Measurements from ENCODE around the gene C1QL2. TPM values are rescaled to one million over a fixed set of nuclear protein-coding genes. Genes with fewer than 3 reads are reported as not detected.

C1QL2 gene
- total and polyA plus RNA-seq, 2 donors = 0.04 TPM; not detected in 1

- Histone ChIP-seq H3K36me3 (ENCODE audit: insufficient read depth) (no peaks in the 10 kb centered on the region), H3K4me3 (ENCODE audit: low read depth, low read length) (no peak overlapping the region), H3K27ac (ENCODE audit: low read depth) (no peak overlapping the region), H3K4me1 (ENCODE audit: insufficient read depth) (no peaks in the 10 kb centered on the region)
- no peak for DNase-seq (ENCODE audit: extremely low spot score)
- WGBS = 67% methylated on average over 22 of the region's 22 CpGs
These were observed 15.9 kb upstream of the C1QL2 start for GRCh38 chr2:119174216-119174992.

DNA sequence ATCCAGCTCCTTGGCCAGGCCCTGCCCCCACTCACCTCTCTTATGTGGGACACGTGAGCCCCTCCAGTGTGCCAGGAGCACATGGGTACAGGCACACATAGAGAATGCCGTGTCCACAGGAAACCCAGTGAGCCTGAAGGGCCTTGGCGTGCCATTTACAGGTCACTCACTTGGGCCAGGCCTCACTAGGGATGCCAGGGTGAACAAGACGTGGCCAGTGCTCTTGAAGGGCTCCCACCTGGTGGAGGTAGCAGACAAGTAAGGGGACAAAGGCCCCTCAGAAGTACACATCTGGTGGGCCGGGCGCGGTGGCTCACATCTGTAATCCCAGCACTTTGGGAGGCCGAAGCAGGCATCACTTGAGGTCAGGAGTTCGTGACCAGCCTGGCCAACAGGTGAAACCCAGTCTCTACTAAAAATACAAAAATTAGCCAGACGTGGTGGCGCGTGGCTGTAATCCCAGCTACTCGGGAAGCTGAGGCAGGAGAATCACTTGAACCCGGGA is 15.1 kb upstream of the C1QL2 start:
- 92% methylated on average over 14 of the region's 14 CpGs for WGBS
- Histone ChIP-seq H3K27ac (ENCODE audit: low read depth) (no peak overlapping the region), H3K36me3 (ENCODE audit: insufficient read depth) (no peaks in the 10 kb centered on the region), H3K4me3 (ENCODE audit: low read depth, low read length) (no peak overlapping the region), H3K4me1 (ENCODE audit: insufficient read depth) (no peaks in the 10 kb centered on the region)
- DNase-seq (ENCODE audit: extremely low spot score) = no peak

DNA sequence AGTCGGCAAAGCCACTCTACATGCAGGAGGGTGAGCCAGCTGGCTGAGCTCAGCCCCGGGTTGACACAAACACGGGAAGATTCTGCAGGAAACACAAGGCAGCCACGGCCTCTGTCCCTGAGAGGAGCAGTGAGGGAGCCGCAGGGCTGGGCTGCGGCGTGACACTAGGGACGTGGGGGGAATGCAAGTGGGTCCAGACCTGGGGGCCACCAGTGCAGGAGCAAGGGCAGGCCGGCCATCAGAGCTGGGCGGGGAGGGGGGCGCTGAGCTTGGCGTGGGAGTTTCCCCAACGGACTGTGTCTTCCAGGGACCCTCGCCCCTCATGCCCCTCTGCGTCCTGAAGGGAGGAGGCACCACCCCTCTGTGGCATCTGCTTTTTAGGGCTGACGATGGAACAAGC is 12.0 kb upstream of the C1QL2 start:
- Histone ChIP-seq H3K27ac (ENCODE audit: low read depth) (no peak overlapping the region), H3K4me3 (ENCODE audit: low read depth, low read length) (no peak overlapping the region), H3K4me1 (ENCODE audit: insufficient read depth) (no peaks in the 10 kb centered on the region), H3K36me3 (ENCODE audit: insufficient read depth) (no peaks in the 10 kb centered on the region)
- 59% methylated on average over 16 of the region's 16 CpGs for WGBS
- DNase-seq (ENCODE audit: extremely low spot score) = no peak

GRCh38 chr2:119169717-119170116 is 11.2 kb upstream of the C1QL2 start:
- Histone ChIP-seq H3K4me1 (ENCODE audit: insufficient read depth) (no peaks in the 10 kb centered on the region), H3K36me3 (ENCODE audit: insufficient read depth) (no peaks in the 10 kb centered on the region), H3K4me3 (ENCODE audit: low read depth, low read length) (no peak overlapping the region), H3K27ac (ENCODE audit: low read depth) (no peak overlapping the region)
- 80% methylated on average over 10 of the region's 10 CpGs for WGBS
- no peak for DNase-seq (ENCODE audit: extremely low spot score)

- Histone ChIP-seq H3K4me3 (ENCODE audit: low read depth, low read length) (no peak overlapping the region), H3K27ac (ENCODE audit: low read depth) (no peak overlapping the region), H3K4me1 (ENCODE audit: insufficient read depth) (peaks cover 3% of the 10 kb centered on the region), H3K36me3 (ENCODE audit: insufficient read depth) (no peaks in the 10 kb centered on the region)
- no peak for DNase-seq (ENCODE audit: extremely low spot score)
- 58% methylated on average over 9 of the region's 9 CpGs for WGBS
These were observed 1.9 kb upstream of the C1QL2 start for GRCh38 chr2:119160361-119160990.

GRCh38 chr2:119157850-119158511 is 570 bp downstream of the C1QL2 start:
- H3K4me1 ChIP-seq (ENCODE audit: insufficient read depth) = peaks cover 3% of the 10 kb centered on the region
- no peak overlapping the region for H3K4me3 ChIP-seq (ENCODE audit: low read depth, low read length)
- no peaks in the 10 kb centered on the region for H3K36me3 ChIP-seq (ENCODE audit: insufficient read depth)
- H3K27ac ChIP-seq (ENCODE audit: low read depth) = no peak overlapping the region
- DNase-seq (ENCODE audit: extremely low spot score) = no peak
- 2% methylated on average over 78 of the region's 78 CpGs for WGBS

DNA sequence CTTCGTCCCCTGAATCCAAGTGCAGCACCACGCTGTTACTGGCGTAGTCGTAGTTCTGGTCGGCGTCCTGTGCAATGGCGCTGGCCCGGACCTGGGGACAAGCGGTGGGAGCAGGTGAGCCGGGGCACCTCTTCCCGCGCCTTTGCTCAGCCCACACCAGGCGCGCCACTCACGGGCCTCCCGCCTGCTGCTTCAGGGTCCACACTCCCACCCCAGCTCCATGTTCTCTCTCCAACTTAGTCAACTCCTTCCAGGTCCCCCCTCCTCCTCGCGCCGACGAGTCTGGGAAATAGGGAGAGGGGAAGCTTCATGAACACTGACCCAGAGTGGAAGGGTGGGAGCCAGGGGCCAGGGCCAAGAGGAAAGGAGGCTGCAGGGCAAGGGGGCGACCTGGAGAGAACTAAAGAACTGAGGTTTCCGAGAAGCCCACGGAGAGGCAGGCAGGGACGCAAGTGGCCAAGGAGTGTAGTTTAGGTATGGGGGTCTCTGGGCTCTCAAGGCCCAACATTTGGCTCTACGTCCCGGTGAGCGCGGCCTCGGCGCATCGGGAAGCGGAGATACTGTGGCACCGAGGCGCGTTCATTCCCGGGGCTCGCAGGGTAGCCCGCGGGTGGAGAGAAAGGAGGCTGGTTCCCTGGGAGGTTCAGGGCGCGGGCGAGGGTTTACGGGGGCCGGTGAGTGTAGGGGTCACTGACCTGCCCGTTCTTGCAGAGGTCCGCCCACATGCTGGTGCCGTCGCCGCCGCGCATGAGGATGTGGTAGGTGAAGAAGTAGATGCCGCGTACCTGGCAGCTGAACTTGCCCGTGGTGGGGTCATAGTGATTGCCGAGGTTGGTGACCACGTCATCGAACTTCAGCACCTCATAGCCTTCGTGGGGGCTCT is 1.4 kb downstream of the C1QL2 start:
- H3K36me3 ChIP-seq (ENCODE audit: insufficient read depth) = no peaks in the 10 kb centered on the region
- 2% methylated on average over 58 of the region's 58 CpGs for WGBS
- no peak for DNase-seq (ENCODE audit: extremely low spot score)
- peaks cover 3% of the 10 kb centered on the region for H3K4me1 ChIP-seq (ENCODE audit: insufficient read depth)
- H3K4me3 ChIP-seq (ENCODE audit: low read depth, low read length) = no peak overlapping the region
- no peak overlapping the region for H3K27ac ChIP-seq (ENCODE audit: low read depth)

DNA sequence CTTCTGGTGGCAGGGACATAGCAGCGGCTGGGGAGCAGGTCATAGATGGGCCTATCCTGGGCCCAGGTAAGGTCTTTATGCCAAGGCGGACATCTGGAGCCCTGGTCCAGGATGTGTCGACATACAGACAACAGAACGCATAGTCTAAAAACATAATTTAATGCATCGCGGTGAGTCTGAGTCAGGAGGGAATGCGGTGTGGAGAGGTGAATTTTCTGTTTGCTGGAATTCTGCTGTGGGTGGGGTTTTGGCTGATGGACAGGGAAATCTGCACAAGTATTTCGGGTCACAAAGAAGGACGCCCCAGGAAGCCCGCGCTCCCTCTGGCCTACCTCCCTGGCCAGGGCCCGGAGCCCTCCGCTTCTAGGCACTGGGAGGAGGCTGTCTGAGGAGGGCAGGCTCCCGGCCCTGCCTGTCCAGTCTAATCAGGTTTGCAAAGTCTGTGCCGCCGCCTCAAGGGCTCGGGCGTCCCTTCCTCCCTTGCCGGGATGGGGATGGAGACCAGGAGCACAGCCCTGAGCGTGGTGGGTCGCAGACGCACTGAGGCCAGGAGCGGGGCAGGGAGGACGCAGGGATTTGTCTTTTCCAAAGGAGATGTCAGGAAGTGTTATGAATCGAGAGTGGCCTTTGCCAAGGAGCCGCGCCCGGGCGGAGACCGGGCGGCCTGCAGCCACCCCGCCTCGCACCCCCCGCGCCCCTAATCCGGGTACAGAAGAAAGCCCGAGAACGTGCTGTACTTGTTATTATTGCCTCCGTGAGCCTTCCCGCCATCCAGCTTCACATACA is 2.3 kb downstream of the C1QL2 start:
- DNase-seq (ENCODE audit: extremely low spot score) = no peak
- H3K4me1 ChIP-seq (ENCODE audit: insufficient read depth) = peaks cover 3% of the 10 kb centered on the region
- no peak overlapping the region for H3K27ac ChIP-seq (ENCODE audit: low read depth)
- no peaks in the 10 kb centered on the region for H3K36me3 ChIP-seq (ENCODE audit: insufficient read depth)
- 2% methylated on average over 40 of the region's 40 CpGs for WGBS
- no peak overlapping the region for H3K4me3 ChIP-seq (ENCODE audit: low read depth, low read length)

- peaks cover 3% of the 10 kb centered on the region for H3K4me1 ChIP-seq (ENCODE audit: insufficient read depth)
- no peak for DNase-seq (ENCODE audit: extremely low spot score)
- no peaks in the 10 kb centered on the region for H3K36me3 ChIP-seq (ENCODE audit: insufficient read depth)
- no peak overlapping the region for H3K4me3 ChIP-seq (ENCODE audit: low read depth, low read length)
- no peak overlapping the region for H3K27ac ChIP-seq (ENCODE audit: low read depth)
- WGBS = 3% methylated on average over 13 of the region's 13 CpGs
These were observed 2.9 kb downstream of the C1QL2 start for GRCh38 chr2:119155633-119156032.

- Histone ChIP-seq H3K27ac (ENCODE audit: low read depth) (no peak overlapping the region), H3K4me1 (ENCODE audit: insufficient read depth) (peaks cover 3% of the 10 kb centered on the region), H3K36me3 (ENCODE audit: insufficient read depth) (no peaks in the 10 kb centered on the region), H3K4me3 (ENCODE audit: low read depth, low read length) (no peak overlapping the region)
- DNase-seq (ENCODE audit: extremely low spot score) = no peak
- 39% methylated on average over 9 of the region's 9 CpGs for WGBS
These were observed 4.5 kb downstream of the C1QL2 start for GRCh38 chr2:119154076-119154475.

DNA sequence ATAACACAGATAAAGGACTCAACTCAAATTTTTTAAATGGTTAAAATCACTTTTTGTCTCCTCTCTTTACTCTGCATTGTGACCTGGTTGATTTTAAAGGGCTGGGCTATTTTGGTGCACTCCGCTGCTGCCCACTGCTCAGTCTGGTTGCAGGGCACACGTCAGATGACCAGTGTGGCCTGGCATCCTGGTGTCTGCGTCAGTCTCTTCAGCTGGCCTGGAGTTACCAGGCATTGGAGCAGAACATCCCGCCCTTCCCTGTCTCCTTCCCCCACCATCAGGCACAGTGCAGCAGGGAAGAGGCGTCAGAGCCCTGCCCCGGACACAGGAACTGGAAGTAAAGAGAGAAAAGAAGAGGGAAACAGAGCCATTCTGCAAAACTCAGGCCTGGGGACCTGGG is 8.9 kb downstream of the C1QL2 start:
- Histone ChIP-seq H3K36me3 (ENCODE audit: insufficient read depth) (no peaks in the 10 kb centered on the region), H3K4me3 (ENCODE audit: low read depth, low read length) (no peak overlapping the region), H3K4me1 (ENCODE audit: insufficient read depth) (no peaks in the 10 kb centered on the region), H3K27ac (ENCODE audit: low read depth) (no peak overlapping the region)
- DNase-seq (ENCODE audit: extremely low spot score) = no peak
- WGBS = 55% methylated on average over 6 of the region's 6 CpGs

GRCh38 chr2:119147776-119148715 is 10.5 kb downstream of the C1QL2 start:
- DNase-seq (ENCODE audit: extremely low spot score) = no peak
- Histone ChIP-seq H3K27ac (ENCODE audit: low read depth) (no peak overlapping the region), H3K36me3 (ENCODE audit: insufficient read depth) (no peaks in the 10 kb centered on the region), H3K4me3 (ENCODE audit: low read depth, low read length) (no peak overlapping the region), H3K4me1 (ENCODE audit: insufficient read depth) (no peaks in the 10 kb centered on the region)
- WGBS = 58% methylated on average over 11 of the region's 11 CpGs

Data from urinary bladder (tissue), 4 donors.